ENCODE data around the gene FBXL15. TPM values are rescaled to one million over a fixed set of nuclear protein-coding genes. Genes with fewer than 3 reads are reported as not detected.

FBXL15 gene
- total RNA-seq, 2 experiments from 2014 or later: 14.1 to 15.7 TPM

- no peaks in the 10 kb centered on the region for H3K36me3 Mint-ChIP-seq (ENCODE audit: low read depth)
- POLR2A ChIA-PET: interaction anchor here (1.0 to 1.5 kb wide), 2 partner anchors 11 to 21 kb away, joined by 4 to 5 read pairs; no protein-coding TSS in a partner anchor
- ATAC-seq: no peak
- peaks cover 22% of the 10 kb centered on the region for H3K27me3 Mint-ChIP-seq
- no peak for DNase-seq
- CTCF ChIA-PET: interaction anchor here (1.2 kb wide), 1 partner anchor 186 kb away, joined by 5 read pairs; no protein-coding TSS in a partner anchor
- no peak overlapping the region for H3K27ac Mint-ChIP-seq
- intact Hi-C loops (cut with micrococcal nuclease): no loop called here
- H3K9me3 Mint-ChIP-seq: no peaks in the 10 kb centered on the region
- TF ChIP-seq CTCF (IDR thresholded peaks at IDR 0.05): no peak
- H3K4me3 Mint-ChIP-seq: no peak overlapping the region
- H3K4me1 Mint-ChIP-seq (ENCODE audit: low read depth): peaks cover 28% of the 10 kb centered on the region
Measured at GRCh38 chr10:102416283-102416682, 4.4 kb upstream of the FBXL15 start.

GRCh38 chr10:102416695-102417094 is 3.9 kb upstream of the FBXL15 start:
- Mint-ChIP-seq H3K9me3 (no peaks in the 10 kb centered on the region), H3K4me1 (ENCODE audit: low read depth) (peaks cover 27% of the 10 kb centered on the region), H3K27me3 (peaks cover 20% of the 10 kb centered on the region), H3K27ac (no peak overlapping the region), H3K4me3 (no peak overlapping the region), H3K36me3 (ENCODE audit: low read depth) (no peaks in the 10 kb centered on the region)
- ATAC-seq: no peak
- POLR2A ChIA-PET: interaction anchor here (1.0 kb wide), 1 partner anchor 12 kb away, joined by 5 read pairs; no protein-coding TSS in a partner anchor
- intact Hi-C loops (cut with micrococcal nuclease): no loop called here
- CTCF ChIA-PET: interaction anchor here (1.0 kb wide), 1 partner anchor 17 kb away, joined by 4 read pairs; no protein-coding TSS in a partner anchor
- no peak for TF ChIP-seq CTCF (IDR thresholded peaks at IDR 0.05)
- no peak for DNase-seq

DNA sequence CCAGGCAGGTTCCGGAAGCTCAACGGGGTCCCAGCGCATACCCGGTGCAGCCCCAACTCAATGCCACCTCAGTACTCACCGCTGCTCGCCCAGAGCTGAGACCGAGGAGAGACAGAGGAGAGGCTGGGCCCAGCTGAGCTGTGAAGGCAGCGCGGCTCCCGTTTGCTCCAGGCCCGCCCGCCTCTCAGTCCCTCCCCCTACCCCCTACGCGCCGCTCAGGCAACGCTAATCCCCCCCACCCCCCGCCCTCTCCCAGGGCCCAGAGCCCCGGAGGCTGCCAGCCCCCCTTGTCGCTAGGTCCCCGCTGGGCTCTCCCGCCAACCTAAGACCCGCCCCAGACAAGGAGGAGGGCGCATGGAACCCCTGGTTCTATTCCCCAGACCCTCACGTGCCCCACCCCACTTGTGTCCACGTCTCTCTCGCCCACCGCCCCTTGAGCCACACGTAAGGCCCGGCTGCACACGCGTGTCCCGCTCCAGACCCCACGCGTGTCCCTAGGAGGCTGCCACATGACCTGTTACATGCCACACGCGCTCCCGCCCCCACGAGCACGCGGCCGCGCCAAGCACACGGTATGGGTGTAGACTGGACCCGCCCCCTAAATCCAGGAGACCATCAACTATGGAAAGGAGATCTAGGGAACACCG is 1.9 kb upstream of the FBXL15 start, which contains the start of gene PSD:
Gene PSD, minus strand, starts transcription at position 164 of the 647 bp plus-strand sequence. CDS start 1,747 bp downstream, outside the sequence.
- no peak for ATAC-seq
- H3K27me3 Mint-ChIP-seq: peaks cover 18% of the 10 kb centered on the region
- ChIA-PET CTCF (interaction anchor here (1.4 kb wide), 1 partner anchor 9 kb away, joined by 3 read pairs; no protein-coding TSS in a partner anchor), POLR2A (no interaction called here)
- DNase-seq: peak; percentile 17
- peaks cover 8% of the 10 kb centered on the region for H3K36me3 Mint-ChIP-seq (ENCODE audit: low read depth)
- H3K27ac Mint-ChIP-seq: no peak within 1 kb of the TSS
- no peaks in the 10 kb centered on the region for H3K9me3 Mint-ChIP-seq
- TF ChIP-seq CTCF (IDR thresholded peaks at IDR 0.05): no peak
- H3K4me3 Mint-ChIP-seq: peak within 1 kb of the TSS; percentile 87
- intact Hi-C loops (cut with micrococcal nuclease): no loop called here
- peaks cover 22% of the 10 kb centered on the region for H3K4me1 Mint-ChIP-seq (ENCODE audit: low read depth)

DNA sequence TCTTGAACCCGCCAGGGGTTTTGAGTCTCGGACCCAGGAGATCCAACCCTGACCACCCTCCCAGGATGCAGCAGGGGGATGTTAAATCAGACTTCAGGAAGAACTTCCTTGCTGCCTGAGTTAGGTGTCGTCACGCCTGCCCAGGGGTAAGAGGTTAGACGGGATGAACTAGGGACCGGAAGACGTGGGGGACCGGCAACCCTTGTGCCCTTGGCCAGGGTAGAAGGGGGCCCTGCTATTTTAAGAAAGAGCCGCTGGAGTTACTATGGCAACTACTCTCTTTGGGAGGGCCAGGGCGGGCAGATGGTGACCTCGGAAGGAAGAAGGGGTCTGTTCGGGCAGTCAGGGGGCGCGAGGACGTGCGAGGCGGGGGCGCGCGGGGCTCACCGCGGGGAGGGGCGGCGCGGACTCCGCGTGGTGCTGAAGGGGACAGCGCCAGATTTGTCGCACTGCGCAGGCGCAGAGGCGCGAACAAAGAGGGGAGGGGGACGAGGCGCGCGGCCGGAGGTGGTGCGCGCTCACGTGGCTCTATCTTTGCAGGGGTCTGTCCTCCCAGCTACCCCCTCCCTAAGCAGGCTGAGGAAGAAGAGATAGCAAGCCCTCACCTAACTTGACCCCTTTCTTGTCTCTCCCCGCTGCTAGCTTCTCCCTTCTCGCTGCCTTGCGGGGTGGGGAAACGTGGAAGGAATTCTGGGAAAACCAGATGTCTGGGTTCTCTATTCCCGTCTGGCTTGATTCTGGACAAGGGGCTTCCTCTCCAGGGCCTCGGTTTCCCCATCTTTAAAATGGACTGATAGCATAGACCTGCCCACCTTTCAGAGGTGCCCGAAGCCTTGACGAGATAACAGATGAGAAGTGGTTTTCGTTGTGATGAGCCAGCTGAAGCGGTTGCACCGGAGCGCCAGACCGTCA is 1.1 kb upstream of the FBXL15 start:
- no peak for TF ChIP-seq CTCF (IDR thresholded peaks at IDR 0.05)
- intact Hi-C loops (cut with micrococcal nuclease): no loop called here
- Mint-ChIP-seq H3K27ac (peak overlapping the region; percentile 15), H3K4me1 (ENCODE audit: low read depth) (peaks cover 22% of the 10 kb centered on the region), H3K36me3 (ENCODE audit: low read depth) (peaks cover 8% of the 10 kb centered on the region), H3K27me3 (peaks cover 18% of the 10 kb centered on the region), H3K4me3 (peak overlapping the region; percentile 87), H3K9me3 (no peaks in the 10 kb centered on the region)
- ATAC-seq: no peak
- POLR2A ChIA-PET: interaction anchor here (0.9 to 7.3 kb wide), 9 partner anchors 9 to 84 kb away, joined by 3 to 73 read pairs (median 41); partner anchors contain the start of genes C10orf95, CUEDC2, NFKB2 and SUFU
- peak; percentile 70 for DNase-seq
- CTCF ChIA-PET: interaction anchor here (1.0 to 6.2 kb wide), 10 partner anchors 10 to 250 kb away, joined by 3 to 143 read pairs (median 5); partner anchors contain the start of genes C10orf95, CUEDC2 and NFKB2

All from activated CD8-positive, alpha-beta T cell treated with anti-CD3 and anti-CD28 coated beads for 36 hours (primary cell).